HG03108 (cell line): ENCODE results near the gene ATRNL1.
"Not testable (repeated sequence)": the region's sequence is repeated elsewhere in the genome, so short reads cannot be mapped to it uniquely, and the experiment has no call there.

Source experiments
- ATAC-seq: cut with Tn5 transposase; IDR thresholded peaks from one replicate; pipeline ENCODE4 v1.9.1; 2021; ENCODE audit warnings: moderate library complexity; ENCODE audit not compliant: unreplicated experiment

Gene ATRNL1

DNA sequence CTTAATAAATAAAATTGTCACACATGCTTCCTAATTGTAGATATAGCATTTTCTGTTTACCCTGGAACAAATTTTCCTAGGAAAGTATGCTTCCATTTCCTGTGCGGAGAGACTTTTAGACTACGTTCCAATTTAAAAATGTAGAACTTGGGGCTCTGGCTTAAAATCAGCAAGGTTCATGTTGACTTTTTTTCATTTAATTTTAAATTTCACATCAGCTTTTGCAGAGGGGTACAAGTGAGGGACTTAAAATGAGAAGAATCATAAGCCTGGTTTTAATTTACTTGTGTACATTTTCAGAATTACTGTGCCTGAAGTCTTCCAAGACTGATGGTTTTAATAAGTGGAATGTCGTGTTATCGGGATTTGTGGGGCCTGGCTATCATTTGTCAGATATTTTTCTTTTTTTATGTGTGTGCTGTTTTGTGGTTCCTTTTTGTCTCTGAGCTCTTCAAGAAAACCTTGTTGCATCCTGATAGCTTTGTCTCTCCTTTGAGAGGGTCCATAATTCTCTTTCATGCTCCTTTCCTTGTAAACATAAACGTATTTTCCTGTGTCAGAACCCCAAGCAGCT is 8.8 kb upstream of the ATRNL1 start:
- ATAC-seq: no peak

DNA sequence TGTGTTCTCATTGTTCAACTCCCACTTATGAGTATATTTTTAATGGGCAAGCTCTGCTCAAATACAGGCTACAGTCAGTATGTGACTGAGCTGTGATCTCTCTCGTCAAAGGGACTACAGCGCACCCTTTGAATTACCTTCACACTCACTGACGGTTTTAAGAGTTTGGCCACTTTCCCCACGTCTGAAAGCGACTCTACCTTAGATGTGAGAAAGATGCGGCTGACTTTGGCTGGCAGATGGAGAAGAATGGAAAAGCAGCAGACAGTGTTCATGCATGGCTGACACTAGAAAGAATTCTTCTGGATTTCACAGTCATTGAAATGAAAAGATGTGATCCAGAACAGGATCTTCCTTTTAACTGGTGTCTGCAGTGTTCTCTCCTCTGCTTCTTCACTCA is 2.0 kb upstream of the ATRNL1 start:
- ATAC-seq: no peak

DNA sequence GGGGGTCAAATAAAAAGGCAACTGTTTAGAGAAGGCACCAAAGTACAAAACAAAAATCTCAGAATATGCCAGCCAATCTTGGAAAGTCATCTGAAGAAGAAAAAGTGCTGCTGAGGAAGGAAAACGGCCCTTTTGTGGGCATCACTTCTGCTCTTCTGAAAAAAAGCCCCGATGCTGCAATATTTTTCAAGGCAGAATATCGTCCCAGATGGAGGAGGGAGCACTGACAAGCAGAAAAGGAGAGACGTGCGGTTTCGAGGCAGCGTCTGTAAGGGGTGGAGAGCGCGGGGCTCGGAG is 959 bp upstream of the ATRNL1 start:
- peak; percentile 20 for ATAC-seq

DNA sequence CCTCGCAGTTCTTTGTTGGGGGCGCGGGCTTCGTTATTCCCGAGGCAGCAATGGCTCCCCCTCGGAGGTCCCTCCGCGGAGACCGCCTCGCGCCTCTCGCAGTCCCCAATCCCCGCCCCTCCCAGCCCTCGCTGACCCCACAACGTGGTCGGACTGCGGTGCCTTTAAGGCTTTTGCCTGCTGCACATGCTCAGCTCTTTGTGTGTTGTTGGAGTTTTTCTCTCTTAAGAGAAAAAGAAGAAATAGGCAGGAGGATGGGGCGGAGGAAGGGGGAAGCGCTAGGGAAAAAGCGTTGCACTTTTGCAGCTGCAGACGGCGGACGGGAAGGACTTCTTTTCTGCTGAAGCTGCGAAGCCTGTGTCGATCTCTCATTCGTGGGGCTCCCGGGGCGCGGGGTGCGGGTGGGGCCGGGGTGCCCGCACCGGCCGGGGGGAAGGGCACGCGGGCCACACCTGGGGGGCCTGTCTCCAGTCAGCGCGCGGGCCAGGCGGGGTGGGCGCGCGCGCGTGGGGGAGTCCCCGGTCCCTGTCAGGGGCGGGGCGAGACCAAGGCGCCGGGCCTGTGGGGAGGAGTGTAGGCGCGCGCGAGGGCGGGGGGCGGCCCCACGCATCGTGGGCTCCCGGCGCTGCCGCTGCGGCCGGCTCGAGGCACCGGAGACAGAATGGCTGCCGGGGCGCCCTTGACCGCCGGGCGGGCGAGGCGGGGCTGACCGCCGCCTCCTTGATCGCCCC is 445 bp upstream of the ATRNL1 start:
- ATAC-seq: peak; percentile 77

DNA sequence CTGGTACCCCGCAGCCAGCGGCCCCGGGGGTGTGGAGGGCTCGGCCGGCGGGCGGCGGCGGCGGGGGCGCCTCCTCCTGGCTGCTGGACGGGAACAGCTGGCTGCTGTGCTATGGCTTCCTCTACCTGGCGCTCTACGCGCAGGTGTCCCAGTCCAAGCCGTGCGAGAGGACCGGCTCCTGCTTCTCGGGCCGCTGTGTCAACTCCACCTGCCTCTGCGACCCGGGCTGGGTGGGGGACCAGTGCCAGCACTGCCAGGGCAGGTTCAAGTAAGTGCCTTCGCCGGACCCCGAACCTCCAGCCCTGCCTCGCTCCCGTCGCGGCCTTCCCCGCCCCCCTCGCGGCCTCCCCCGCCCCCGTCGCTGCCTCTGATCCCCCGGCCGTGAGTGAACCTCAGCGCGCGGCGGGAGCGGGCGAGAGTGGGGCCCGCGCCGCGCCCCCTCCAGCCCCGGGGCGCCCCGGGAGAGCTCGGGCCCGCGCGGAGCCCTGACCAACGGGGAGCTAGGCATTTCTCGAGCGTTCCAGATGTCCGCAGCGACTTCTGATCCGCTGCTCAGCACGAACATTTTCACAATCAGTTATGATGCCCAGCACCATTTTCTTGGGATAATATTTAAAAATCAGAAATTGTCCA is 727 bp downstream of the ATRNL1 start:
- peak; percentile 45 for ATAC-seq

DNA sequence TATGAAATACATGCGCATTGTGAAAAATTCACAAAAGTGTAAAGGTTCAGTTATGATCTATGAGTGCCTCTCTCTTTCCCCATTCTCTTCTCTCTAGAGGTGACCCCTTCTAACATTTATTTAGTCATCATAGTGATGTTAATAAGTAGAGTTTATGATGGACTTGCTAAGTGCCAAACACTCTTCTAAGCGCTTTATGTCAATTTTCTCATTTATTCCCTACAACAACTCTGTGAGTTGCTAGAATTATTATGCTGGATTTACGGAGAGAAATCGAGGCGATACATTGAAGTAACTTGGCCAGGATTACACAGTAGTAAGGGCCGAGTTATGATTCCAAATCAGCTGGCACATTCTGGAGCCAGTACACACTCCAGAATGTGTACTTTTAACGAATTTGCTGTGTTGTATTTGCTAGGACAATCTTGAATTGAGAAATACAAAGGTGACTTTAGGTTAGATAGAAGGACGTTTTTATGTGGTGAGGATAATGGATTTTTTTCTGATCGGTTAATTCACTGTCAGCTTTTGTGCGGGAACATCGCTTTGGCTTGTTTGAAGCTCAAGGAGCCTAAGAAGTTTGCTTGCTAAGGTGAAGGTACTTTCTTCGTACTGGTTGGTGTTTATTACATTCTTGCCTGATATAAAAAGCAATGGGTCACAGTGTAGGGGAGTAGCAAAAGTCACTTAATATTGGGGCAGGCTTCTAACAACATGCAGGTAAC is 1.4 kb downstream of the ATRNL1 start:
- no peak for ATAC-seq

DNA sequence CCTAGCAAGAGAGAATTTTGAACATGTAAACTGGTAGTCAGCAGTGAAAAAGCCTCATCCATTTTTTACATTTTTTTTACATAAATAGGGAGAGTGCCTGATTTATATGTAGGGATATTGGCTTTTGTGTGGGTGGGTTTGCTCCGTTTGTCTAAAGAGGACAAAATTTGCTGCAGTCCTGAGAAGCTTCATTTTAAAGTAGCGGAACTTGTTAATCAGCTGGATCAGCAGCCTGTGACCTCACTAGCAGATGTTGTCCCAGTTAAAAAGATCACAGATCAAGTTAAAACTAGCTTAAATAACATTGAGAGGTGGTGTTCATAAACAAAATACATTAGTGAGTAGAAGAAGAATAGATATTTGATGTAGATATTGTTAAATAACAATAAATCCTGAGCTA is 2.6 kb downstream of the ATRNL1 start:
- no peak for ATAC-seq

DNA sequence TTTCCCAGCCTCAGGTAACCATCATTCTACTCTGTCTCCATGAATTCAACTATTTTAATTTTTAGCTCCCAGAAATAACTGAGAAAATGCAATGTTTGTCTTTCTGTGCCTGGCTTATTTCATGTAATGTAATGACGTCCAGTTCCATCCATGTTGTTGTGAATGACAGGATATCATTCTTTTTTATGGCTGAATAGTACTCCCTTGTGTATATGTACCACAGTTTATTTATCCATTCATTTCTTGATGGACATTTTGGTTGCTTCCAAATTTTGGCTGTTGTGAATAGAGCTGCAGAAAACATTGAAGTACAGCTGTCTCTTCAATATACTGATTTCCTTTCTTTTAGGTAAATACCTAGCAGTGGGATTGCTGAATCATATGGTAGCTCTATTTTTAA is 10.5 kb downstream of the ATRNL1 start:
- ATAC-seq: no peak

DNA sequence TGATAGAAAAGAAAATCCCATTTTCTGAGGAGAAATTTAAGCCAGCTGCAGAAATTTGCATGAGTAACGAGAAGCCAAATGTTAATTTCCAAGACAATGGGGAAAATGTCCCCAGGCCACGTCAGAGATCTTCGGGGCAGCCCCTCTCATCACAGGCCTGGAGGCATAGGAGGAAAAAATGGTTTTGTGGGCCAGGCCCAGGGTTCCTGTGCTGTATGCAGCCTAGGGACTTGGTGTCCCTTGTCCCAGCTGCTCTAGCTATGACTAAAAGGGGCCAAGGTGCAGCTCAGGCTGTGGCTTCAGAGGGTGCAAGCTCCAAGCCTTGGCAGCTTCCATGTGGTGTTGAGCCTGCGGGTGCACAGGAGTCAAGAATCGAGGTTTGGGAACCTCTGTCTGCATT is 12.2 kb downstream of the ATRNL1 start:
- not testable (repeated sequence) for ATAC-seq

DNA sequence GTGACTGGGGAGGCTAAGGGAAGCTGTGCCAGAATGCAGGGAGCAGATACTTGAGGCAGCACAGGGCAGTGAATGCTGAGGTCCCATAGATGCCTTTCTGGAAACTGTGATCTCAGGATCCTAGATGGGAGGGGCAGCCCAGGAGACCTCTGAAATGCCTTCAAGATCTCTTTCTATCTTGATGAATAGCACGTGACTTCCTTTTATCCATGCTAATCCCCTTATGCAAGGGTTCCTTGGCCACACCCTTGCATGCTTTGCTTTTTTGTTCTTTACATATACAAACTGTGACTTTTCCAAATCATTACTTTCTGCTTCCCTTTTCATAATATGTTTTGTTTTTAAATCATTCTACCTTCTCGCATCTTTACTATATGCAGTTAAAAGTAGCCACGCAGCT is 14.7 kb downstream of the ATRNL1 start:
- ATAC-seq: no peak

DNA sequence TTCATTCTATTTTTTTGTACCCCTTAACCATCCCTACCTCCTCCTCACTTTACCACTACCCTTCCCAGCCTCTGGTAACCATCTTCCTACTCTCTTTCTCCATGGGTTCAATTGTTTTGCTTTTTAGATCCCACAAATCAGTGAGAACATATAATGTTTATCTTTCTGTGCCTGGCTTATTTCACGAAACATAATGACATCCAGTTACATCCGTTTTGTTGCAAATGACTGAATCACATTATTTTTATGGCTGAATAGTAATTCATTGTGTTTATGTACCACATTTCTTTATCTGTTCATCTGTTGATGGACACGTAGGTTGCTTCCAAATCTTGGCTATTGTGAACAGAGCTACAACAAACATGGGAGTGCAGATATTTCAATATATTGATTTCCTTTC is 24.1 kb downstream of the ATRNL1 start:
- ATAC-seq: no peak

DNA sequence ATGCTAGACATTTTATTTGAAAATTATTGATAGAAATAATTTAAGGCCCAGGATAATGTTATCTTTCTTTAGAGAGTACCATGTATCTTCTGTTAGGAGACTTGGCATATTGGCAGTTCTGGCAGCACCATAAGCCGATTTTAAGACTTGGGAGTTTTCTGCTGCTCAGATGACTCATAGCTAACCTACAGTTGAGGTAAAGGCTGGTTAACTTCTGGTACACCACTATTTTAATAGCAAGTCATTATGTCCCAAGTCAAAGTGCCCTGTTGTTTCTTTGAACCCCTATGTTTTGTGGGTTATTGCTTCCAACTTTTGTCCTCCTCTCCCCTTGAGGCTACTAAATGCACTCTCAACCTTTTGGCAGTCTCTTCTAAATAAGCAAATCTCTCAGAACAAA is 25.2 kb downstream of the ATRNL1 start:
- ATAC-seq: no peak

DNA sequence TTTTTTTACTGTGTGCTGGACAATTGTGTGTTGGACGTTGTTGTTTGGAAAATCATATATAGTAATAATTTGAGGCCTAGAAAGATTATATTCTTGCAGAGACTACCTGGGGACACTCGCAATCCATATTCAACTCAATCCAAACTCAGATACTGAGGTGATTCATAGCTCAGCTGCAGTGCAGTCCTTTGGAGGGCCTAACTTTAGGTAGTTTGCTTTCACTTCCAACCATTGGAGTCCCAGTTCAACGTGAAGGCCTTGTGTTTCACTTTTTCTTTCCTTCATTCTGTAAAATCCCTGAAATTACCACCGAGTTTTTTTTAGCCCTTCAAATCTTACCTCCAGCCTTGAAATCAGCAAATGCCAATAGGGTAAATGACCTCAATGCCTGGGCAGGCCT is 32.3 kb downstream of the ATRNL1 start:
- ATAC-seq: no peak

DNA sequence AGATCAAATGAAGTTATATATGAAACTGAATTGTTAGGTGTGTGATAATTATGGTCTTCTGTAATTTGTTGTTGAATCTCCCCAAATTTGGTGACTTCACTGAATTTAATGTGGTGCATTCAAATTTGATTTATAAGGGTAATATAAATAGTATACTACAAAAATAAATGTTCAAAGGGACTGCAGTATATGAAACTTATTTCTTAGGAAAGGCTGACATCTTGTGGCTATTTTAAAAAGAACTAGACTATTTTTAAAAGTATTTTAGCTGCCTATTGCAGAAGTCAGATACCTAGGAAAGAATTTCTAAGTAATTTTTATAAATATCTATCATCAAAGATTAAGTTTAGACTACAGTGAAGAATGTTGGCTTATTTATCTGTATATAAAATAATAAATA is 36.6 kb downstream of the ATRNL1 start:
- no peak for ATAC-seq

DNA sequence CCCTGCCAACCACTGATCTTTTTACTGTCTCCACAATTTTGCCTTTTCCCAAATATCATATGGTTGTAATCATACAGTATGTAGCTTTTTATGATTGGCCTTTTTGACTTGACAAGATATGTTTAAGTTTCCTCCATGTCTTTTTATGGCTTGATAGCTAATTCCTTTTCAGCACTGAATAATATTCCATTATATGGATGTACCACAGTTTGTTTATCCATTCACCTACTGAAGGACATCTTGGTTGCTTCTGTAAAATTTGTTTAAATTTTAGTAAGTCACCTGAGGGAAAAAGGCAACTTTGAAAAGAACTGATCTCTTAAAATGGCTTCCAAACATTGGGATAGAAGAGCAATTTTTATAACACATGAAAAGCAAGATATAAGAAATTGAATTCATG is 43.5 kb downstream of the ATRNL1 start:
- ATAC-seq: no peak

DNA sequence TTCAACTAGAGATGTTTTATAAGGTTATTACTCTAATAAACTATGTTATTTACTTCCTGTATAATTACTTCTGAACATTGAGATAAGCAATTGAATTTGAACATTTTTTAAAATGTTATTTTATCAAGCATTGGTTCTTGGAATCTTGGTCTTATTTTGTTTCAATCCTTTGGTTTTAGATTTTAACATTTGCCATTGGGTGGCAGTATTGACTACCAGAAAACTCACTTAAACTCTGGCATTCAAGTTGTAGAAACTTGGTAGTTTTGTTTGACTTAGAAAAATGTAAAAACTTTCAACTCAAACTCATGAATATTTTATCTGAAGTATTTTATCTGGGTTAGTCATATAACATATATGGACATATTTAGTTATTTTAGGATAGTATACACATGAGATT is 48.1 kb downstream of the ATRNL1 start:
- no peak for ATAC-seq

DNA sequence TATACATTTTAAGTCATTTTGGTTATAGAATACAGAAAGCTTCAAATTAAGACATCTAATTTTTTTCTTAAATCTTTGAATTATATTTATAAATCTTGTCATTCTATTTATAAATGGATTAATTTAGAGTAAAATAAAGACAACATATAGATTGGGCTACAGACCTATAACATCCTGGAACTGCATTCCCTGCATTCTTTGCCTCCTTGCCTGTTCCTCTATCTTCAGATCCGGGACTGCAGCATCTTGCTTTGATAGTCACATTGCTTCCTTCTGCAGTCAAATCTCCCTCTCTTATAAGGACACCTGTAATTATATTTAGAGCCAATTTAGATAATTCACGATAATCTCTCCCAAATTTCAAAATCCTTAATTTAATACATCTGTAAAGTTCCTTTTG is 64.2 kb downstream of the ATRNL1 start:
- no peak for ATAC-seq

DNA sequence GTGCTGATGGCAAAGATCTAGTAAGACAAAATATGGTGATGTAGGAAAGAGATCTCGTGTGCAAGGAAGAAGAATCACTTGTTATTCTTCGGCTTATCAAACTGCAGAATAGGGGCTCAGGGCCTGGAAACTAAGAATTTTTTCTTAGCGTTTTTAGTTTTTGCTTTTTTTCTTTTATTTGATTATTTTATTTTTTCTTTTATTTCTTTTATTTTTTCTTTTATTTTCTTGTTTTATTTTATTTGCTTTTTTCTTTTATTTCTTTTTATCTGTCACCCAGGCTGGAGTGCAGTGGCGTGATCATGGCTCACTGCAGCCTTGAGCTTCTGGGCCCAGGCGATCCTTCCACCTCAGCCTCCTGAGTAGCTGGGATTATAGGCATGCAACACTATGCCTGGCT is 70.0 kb downstream of the ATRNL1 start:
- no peak for ATAC-seq

DNA sequence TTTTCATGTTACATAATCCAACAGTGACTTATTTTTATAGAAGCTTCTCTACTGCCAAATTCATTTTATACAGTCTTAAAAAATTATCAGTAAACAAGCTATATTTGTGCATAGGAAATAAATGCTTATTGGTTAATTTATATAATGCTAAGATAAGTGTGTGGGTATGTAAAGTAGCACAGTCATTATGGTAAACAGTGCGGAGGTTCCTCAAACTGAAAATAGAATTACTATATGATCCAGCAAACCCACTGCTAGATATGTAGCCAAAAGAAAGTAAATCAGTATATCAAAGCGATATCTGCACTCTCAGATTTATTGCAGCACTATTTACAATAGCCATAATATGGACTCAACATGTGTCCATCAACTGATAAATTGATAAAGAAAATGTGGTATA is 71.1 kb downstream of the ATRNL1 start:
- no peak for ATAC-seq

DNA sequence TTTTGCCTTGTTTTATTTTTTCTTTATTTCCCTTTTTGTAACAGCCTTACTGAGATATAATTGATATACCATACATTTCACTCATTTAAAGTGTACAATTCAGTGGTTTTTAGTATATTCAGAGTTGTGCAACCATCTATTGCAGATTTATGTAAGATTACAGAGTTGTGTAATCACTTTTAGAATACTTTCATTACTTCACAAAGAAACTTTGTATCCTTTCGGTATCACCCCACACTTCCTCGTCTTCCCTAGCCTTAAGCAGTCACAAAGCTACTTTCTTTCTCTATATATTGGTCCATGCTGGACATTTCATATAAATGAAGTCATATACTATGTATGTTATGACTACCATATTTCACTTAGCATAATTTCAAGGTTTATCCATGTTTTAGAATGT is 74.6 kb downstream of the ATRNL1 start:
- ATAC-seq: no peak

DNA sequence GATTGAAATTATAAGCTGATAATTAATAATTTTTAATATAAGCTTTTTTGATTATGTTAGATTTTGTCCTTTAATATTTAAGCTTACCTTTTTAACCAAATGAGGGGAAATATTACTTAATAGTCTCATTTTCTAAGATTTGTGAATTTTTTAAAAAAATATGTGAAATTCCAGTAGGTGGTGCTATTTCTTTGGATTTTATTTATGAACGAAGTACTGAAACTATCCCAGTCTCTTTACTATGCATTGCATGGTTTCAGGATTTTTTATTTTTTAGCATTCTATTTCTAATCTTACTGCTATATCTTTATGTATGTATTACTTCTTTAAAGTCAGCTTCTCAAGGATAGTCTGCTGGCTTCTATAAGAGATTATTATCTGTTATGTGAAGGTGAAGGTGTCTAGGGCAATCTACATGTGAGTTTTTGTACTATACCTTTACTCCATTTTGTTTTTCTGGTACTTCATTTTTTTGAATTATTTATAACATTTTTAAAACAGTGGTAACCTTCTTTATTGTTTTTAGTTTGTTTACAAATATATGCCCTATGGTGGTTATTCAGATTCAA is 78.3 kb downstream of the ATRNL1 start:
- ATAC-seq: no peak

DNA sequence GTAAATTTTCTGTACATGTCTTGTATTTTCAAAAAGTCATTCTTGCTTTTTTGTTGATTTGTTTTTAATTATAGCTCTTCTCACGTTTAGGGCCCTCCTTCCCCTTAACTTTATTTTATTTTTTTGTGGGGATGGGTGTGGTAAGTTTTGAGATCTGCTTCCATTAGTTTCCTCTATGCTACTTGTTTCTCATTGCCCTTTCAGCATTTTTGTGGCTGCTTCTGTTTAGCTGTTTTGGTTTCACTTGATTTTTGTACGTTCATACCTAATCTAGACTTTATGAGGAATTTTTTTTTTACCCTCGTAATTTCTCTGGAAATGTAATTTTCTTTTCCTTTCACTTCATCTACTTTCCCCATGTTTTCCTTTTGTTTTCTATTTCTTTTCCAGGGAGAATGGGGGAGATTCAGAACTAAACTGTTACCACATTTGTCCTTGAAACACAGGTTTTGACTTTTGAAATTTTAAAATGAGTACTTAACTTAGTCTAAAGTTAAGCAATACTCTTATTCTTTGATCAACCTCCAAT is 80.8 kb downstream of the ATRNL1 start:
- ATAC-seq: no peak
